Upper lobe of left lung (tissue), 4 donors: Measurements from ENCODE around the gene EIF1.

ENCODE experiments used
- CTCF ChIP-seq, 6 experiments: fragments of 450-650 bp in 4 of 6; fragments of 200-600 bp in 2 of 6; sonication (generic) in 2 of 6; IDR thresholded peaks; one replicate each; pipeline ENCODE4 v1.5.1; 2016 to 2019; ENCODE audit warnings: antibody characterized with exemption in 6 of 6
- EP300 ChIP-seq, 4 donors: sonication (generic); formaldehyde crosslinking; IDR thresholded peaks; one replicate each; pipeline ENCODE4 v1.5.1; 2017; ENCODE audit warnings: antibody characterized with exemption in 4 of 4, control low read depth in 2 of 4
- POLR2A ChIP-seq, 4 donors: fragments of 450-650 bp; IDR thresholded peaks; one replicate each; pipeline ENCODE4 v1.5.1; 2016 to 2017; ENCODE audit warnings: antibody characterized with exemption in 4 of 4, mild to moderate bottlenecking in 2 of 4
- POLR2AphosphoS5 ChIP-seq, 2 donors: sonication (generic); formaldehyde crosslinking; IDR thresholded peaks; one replicate each; pipeline ENCODE4 v1.5.1; 2017; ENCODE audit warnings: antibody characterized with exemption in 2 of 2

- TF ChIP-seq CTCF (IDR thresholded peaks at IDR 0.05), result no peak
- no peak for TF ChIP-seq POLR2A (IDR thresholded peaks at IDR 0.05)
- no peak for TF ChIP-seq POLR2AphosphoS5 (IDR thresholded peaks at IDR 0.05)
- TF ChIP-seq EP300 (IDR thresholded peaks at IDR 0.05), result no peak
Measured at GRCh38 chr17:41736983-41737679, 48.4 kb downstream of the EIF1 start.
